ENCODE measurements around the gene CACNA1D. TPM values are rescaled to one million over a fixed set of nuclear protein-coding genes. Genes with fewer than 3 reads are reported as not detected.

Gene CACNA1D
- total RNA-seq, 1 experiment from 2014 or later: not detected

GRCh38 chr3:53501178-53501577 lies 6.8 kb downstream of the CACNA1D start:
- Histone ChIP-seq H3K9me3 (ENCODE audit: low read depth, low read length, poor library complexity, severe bottlenecking) (no peaks in the 10 kb centered on the region), H3K27me3 (replicated peaks; ENCODE audit: insufficient read depth, low read depth, low read length, poor library complexity) (peaks cover 8% of the 10 kb centered on the region), H3K36me3 (ENCODE audit: insufficient read depth, low read length, poor library complexity, severe bottlenecking) (no peaks in the 10 kb centered on the region), H3K4me1 (ENCODE audit: insufficient read depth, low read length, poor library complexity, severe bottlenecking) (no peaks in the 10 kb centered on the region), H3K27ac (ENCODE audit: low read depth, low read length, poor library complexity, severe bottlenecking) (no peak overlapping the region), H3K4me3 (ENCODE audit: low read depth, low read length, poor library complexity, severe bottlenecking) (no peak overlapping the region)
- CTCF ChIA-PET: no interaction called here
- intact Hi-C loops (cut with micrococcal nuclease; ENCODE audit: unreplicated experiment): no loop called here
- no TSS peak for BruUV-seq (replicated peaks)
- TF ChIP-seq, protein P1, sequence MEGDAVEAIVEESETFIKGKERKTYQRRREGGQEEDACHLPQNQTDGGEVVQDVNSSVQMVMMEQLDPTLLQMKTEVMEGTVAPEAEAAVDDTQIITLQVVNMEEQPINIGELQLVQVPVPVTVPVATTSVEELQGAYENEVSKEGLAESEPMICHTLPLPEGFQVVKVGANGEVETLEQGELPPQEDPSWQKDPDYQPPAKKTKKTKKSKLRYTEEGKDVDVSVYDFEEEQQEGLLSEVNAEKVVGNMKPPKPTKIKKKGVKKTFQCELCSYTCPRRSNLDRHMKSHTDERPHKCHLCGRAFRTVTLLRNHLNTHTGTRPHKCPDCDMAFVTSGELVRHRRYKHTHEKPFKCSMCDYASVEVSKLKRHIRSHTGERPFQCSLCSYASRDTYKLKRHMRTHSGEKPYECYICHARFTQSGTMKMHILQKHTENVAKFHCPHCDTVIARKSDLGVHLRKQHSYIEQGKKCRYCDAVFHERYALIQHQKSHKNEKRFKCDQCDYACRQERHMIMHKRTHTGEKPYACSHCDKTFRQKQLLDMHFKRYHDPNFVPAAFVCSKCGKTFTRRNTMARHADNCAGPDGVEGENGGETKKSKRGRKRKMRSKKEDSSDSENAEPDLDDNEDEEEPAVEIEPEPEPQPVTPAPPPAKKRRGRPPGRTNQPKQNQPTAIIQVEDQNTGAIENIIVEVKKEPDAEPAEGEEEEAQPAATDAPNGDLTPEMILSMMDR (conservative IDR thresholded peaks at IDR 0.05; ENCODE audit: low read depth, low read length): no peak
- TF ChIP-seq EZH2 (IDR thresholded peaks at IDR 0.05; ENCODE audit: borderline replicate concordance, low read depth, low read length, poor library complexity, severe bottlenecking): no peak
- no peak for DNase-seq (ENCODE audit: low spot score)
- POLR2A ChIA-PET (ENCODE audit: low non-redundant PET): no interaction called here

- intact Hi-C loops (cut with micrococcal nuclease; ENCODE audit: unreplicated experiment): no loop called here
These were observed 8.3 kb downstream of the CACNA1D start for GRCh38 chr3:53502737-53503136.

DNA sequence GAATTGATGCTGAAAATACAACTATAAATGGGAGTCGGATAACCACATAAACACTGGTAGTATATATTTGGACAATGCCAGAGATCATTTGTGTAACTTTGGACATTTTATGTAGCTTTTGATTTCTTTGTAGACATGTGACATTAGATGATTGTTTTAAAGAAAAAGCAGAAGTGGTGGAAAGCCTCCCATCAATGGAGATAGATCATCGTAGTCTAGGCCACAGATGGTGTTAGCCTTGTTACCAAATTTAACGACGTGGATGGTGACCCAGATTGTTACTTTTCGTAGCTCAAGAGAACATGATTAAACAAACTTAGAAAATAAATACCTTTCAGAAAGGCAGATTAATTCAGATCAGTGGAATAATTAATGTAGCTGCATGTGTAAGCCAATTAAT lies 8.8 kb downstream of the CACNA1D start:
- intact Hi-C loops (cut with micrococcal nuclease; ENCODE audit: unreplicated experiment): no loop called here
- POLR2A ChIA-PET (ENCODE audit: low non-redundant PET): no interaction called here
- no peaks in the 10 kb centered on the region for H3K36me3 ChIP-seq (ENCODE audit: insufficient read depth, low read length, poor library complexity, severe bottlenecking)
- H3K4me3 ChIP-seq (ENCODE audit: low read depth, low read length, poor library complexity, severe bottlenecking): no peak overlapping the region
- no peaks in the 10 kb centered on the region for H3K27me3 ChIP-seq (replicated peaks; ENCODE audit: insufficient read depth, low read depth, low read length, poor library complexity)
- H3K27ac ChIP-seq (ENCODE audit: low read depth, low read length, poor library complexity, severe bottlenecking): no peak overlapping the region
- H3K4me1 ChIP-seq (ENCODE audit: insufficient read depth, low read length, poor library complexity, severe bottlenecking): no peaks in the 10 kb centered on the region
- H3K9me3 ChIP-seq (ENCODE audit: low read depth, low read length, poor library complexity, severe bottlenecking): no peaks in the 10 kb centered on the region
- no peak for DNase-seq (ENCODE audit: low spot score)
- CTCF ChIA-PET: no interaction called here
- no peak for TF ChIP-seq EZH2 (IDR thresholded peaks at IDR 0.05; ENCODE audit: borderline replicate concordance, low read depth, low read length, poor library complexity, severe bottlenecking)
- TF ChIP-seq, protein P1 (conservative IDR thresholded peaks at IDR 0.05; ENCODE audit: low read depth, low read length): no peak
- BruUV-seq (replicated peaks): no TSS peak

More at GRCh38 chr3:53502737-53503136, 8.3 kb downstream of the CACNA1D start:
- no TSS peak for BruUV-seq (replicated peaks)
- Histone ChIP-seq H3K27me3 (replicated peaks; ENCODE audit: insufficient read depth, low read depth, low read length, poor library complexity) (no peaks in the 10 kb centered on the region), H3K4me1 (ENCODE audit: insufficient read depth, low read length, poor library complexity, severe bottlenecking) (no peaks in the 10 kb centered on the region), H3K27ac (ENCODE audit: low read depth, low read length, poor library complexity, severe bottlenecking) (no peak overlapping the region), H3K36me3 (ENCODE audit: insufficient read depth, low read length, poor library complexity, severe bottlenecking) (no peaks in the 10 kb centered on the region), H3K9me3 (ENCODE audit: low read depth, low read length, poor library complexity, severe bottlenecking) (no peaks in the 10 kb centered on the region), H3K4me3 (ENCODE audit: low read depth, low read length, poor library complexity, severe bottlenecking) (no peak overlapping the region)
- TF ChIP-seq EZH2 (IDR thresholded peaks at IDR 0.05; ENCODE audit: borderline replicate concordance, low read depth, low read length, poor library complexity, severe bottlenecking): no peak
- TF ChIP-seq, protein P1 (conservative IDR thresholded peaks at IDR 0.05; ENCODE audit: low read depth, low read length): no peak
- ChIA-PET POLR2A (ENCODE audit: low non-redundant PET) (no interaction called here), CTCF (no interaction called here)
- DNase-seq (ENCODE audit: low spot score): no peak

All from A673 (cell line).